Erythroblast (primary cell): ENCODE results near the gene C8B.

ENCODE experiments used
- DNase-seq, 2 experiments: peaks; one replicate each; lab custom pipeline; 2025; lab: John Stamatoyannopoulos, UW
- GATA1 ChIP-seq: IDR thresholded peaks from 2 replicates; pipeline ENCODE4 v1.6.1; 2011; ENCODE audit warnings: low read depth, mild to moderate bottlenecking, control low read depth, low read length, moderate library complexity
- POLR2A ChIP-seq: IDR thresholded peaks from 2 replicates; pipeline ENCODE4 v1.6.1; 2011; ENCODE audit warnings: mild to moderate bottlenecking, low read length

C8B gene

GRCh38 chr1:56961426-56961825 is 4.4 kb downstream of the C8B start:
- TF ChIP-seq GATA1 (no peak), POLR2A (no peak)
- no peak for DNase-seq

DNA sequence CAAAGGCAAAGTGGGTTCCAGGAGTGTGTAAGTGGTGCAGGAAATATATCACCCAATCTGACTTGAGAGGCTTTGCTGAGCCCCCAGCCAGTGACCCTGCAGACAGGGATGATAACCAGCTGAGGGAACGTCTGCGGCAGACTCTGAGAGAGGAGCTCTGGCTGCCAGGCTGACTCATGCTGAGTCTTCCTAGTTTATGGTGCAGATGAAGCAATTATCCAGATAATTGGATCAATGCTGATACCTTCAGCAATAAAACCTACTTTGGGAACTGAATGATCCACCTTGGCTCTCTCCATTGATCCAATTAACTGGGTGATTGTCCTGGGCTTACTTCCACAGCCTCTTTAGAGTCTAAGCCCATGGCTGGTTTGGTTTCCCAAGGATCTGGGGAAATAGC is 7.3 kb downstream of the C8B start:
- no peak for DNase-seq
- TF ChIP-seq POLR2A, result no peak
- no peak for TF ChIP-seq GATA1

DNA sequence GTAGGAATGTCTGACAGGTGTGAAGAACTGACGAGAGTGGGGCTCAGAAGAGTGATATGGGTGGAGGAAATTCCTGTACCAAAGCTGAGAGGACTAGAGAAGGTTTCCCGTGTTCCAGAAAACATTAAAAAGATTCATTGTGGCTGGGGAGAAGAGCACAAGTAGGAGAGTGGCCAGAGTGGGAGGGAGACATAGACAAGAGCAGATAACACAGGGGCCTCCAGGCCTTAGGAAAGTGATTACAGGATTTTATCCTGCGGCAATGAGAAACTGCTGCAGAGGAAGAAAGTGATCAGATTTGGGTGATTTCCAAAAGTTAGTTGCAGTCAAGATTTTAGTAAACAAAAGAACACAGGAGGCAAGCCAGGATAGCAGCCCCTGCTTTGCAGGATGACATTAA is 7.9 kb downstream of the C8B start:
- DNase-seq, result no peak
- TF ChIP-seq GATA1, result no peak
- no peak for TF ChIP-seq POLR2A

DNA sequence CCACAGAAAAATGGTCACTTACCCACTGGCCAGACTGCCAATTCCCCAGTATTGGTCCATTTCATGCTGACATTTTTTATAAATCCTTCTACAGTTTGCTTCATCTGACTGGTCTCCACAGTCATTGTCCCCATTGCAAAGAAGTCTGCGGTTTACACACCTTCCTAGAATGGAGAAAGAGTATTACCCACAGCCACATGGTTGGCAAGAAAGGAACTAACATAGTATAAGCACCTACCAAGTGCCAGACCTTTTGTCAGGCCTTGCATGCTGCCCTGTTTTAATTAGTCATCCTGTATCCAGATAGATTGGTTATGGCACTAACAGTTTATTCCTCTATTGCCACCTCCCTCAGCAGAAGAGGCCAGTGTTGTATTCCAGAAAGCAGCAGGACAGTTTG is 11.2 kb downstream of the C8B start:
- no peak for DNase-seq
- TF ChIP-seq POLR2A (no peak), GATA1 (no peak)

GRCh38 chr1:56953386-56953785 is 12.4 kb downstream of the C8B start:
- no peak for TF ChIP-seq POLR2A
- TF ChIP-seq GATA1, result no peak
- no peak for DNase-seq

- no peak for TF ChIP-seq POLR2A
- TF ChIP-seq GATA1, result no peak
- DNase-seq, result no peak
Observed at GRCh38 chr1:56952501-56952900, 13.3 kb downstream of the C8B start.

DNA sequence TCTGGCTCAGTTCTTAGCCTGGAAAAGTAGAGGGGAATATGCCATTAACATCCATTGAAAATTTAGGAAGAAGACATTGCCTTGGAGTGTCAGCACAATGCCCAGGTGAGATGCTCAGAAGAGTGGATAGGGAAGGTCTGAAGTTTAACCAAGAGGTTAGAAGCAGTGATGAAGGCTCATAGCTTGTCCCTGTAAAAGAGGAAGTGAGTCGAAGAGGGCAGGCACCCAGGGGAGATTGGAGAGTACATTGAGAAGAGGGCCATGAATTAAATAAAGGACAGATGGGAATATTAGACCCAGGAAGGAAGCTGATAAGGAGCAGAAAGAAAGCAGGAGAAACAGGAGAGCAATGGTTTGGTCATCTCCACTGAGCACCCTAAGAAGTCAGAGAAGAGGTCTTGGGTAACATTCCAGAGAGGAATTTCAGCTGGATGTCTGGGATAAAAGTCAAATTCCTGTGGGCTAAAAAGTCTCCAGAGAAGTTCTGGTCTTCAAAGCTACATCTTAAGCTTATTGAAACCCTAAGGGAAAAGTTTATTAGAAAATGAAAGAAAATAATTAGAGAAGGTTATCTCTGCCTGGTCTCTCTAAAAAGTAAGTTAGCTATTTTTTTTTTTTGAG is 17.3 kb downstream of the C8B start:
- no peak for DNase-seq
- TF ChIP-seq GATA1 (no peak), POLR2A (no peak)

DNA sequence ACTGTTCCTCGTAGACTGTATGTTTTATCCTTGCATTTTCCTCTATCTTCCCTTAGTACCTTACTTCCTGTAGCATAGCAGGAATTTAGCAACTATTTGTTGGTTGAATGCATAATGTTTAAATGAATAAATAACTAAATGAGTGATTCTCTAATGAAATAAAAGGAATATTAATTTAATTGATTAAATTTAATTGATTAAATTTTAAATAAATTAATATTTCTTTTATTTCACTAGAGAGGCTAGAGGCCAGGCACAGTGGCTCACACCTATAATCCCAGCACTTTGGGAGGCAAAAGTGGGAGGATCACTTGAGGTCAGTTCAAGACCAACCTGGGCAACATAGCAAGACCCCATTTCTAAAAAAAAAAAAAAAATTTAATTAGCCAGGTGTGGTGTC is 25.8 kb downstream of the C8B start:
- no peak for TF ChIP-seq GATA1
- no peak for TF ChIP-seq POLR2A

GRCh38 chr1:56939209-56939608 is 26.6 kb downstream of the C8B start:
- TF ChIP-seq POLR2A, result no peak
- TF ChIP-seq GATA1, result no peak
- DNase-seq, result no peak

More for the DNA sequence above, 25.8 kb downstream of the C8B start:
- no peak for DNase-seq

DNA sequence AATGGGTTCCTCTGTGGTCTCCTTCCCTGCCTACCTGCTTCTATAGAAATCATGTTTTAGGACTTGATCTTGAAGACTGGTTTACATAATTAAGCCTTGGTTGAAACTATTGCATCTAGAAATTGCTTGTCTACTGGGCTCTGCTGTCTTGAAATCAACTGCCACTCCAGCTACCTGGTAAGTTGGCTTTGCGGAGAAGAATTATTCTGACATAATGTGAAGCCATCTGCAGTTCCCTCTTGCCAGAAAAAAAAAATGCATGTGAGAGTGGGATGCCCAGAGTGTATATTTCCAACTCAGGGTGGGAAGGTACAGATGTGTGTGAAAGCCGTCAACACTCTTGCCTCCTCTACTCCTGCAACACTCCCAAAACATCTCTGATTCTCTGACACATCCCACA is 27.2 kb downstream of the C8B start:
- TF ChIP-seq POLR2A, result no peak
- no peak for TF ChIP-seq GATA1
- DNase-seq, result no peak

DNA sequence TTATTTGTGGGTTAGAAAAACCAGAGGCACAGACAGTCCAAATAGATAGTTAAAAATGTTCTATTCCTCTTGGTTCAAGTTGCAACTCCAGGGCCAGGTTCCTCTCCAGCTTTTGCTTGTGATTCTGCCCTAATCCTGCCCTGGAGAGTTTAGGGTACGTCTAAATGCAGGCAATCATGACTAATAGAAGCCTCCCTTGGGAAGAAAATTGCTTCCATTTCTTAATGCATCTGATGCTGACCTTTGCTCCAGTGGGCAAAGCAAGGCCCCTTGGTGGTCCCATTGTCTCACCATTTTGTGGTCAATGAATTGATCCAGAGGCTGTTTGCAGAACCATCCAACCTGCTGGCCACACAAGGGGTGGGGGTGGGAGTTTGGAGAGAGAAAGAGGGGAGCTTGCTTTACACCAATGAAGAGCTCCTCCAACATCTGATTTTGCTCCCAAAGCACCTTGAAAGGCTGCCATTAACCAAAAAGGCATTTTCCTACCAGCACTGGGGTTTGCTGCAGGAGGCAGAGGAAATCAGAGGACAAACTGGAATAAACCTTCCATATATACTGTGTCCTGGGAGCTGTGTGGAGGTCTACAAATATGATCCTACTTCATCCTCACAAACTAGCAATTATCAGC is 31.3 kb downstream of the C8B start:
- no peak for TF ChIP-seq GATA1
- TF ChIP-seq POLR2A, result no peak

DNA sequence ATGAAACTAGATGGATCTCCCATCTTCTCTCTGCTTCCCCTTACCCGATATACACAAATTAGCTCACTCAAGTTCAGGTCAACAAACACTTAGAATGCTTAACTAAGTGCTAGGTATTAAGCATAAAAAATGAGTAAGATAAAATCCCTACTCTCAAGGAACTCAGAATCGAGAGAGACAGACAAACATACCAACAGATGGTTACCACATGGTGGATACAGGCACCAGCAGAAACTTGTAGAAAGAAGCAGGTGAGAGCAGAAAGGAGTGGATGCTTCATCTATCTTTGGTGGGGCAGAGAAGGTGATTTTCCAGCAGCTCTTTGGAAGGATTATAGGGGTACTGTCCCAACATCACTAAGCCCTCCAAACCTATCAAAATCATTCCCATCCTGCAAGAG is 32.2 kb downstream of the C8B start:
- no peak for DNase-seq
- TF ChIP-seq GATA1 (no peak), POLR2A (no peak)

More for the DNA sequence above, 31.3 kb downstream of the C8B start:
- no peak for DNase-seq

- TF ChIP-seq POLR2A (no peak), GATA1 (no peak)
- DNase-seq, result no peak
Observed at GRCh38 chr1:56933161-56933560, 32.7 kb downstream of the C8B start.

- TF ChIP-seq POLR2A (no peak), GATA1 (no peak)
- DNase-seq, result no peak
Observed at GRCh38 chr1:56931686-56932085, 34.1 kb downstream of the C8B start.

GRCh38 chr1:56931211-56931610 is 34.6 kb downstream of the C8B start:
- no peak for TF ChIP-seq POLR2A
- TF ChIP-seq GATA1, result no peak
- DNase-seq, result no peak

GRCh38 chr1:56929492-56929891 is 36.3 kb downstream of the C8B start:
- no peak for TF ChIP-seq POLR2A
- no peak for TF ChIP-seq GATA1
- DNase-seq, result no peak
